Hepatocyte (in vitro differentiated cells): ENCODE data around the gene LDB3. TPM values are rescaled to one million over a fixed set of nuclear protein-coding genes. Genes with fewer than 3 reads are reported as not detected.

Source experiments
- DNase-seq: peaks from one replicate; pipeline ENCODE4 v3.0.0-alpha.2; 2016; ENCODE audit warnings: low spot score
- H2AFZ ChIP-seq: fragments of 200-600 bp; sonication (generic); 2 replicates; pipeline ENCODE4 v1.6.0; 2016; ENCODE audit warnings: antibody characterized with exemption, mild to moderate bottlenecking
- H3K27ac ChIP-seq: fragments of 200-600 bp; sonication (generic); 2 replicates; pipeline ENCODE4 v1.5.1; 2016; ENCODE audit warnings: mild to moderate bottlenecking
- H3K27me3 ChIP-seq: fragments of 200-600 bp; sonication (generic); 2 replicates; pipeline ENCODE4 v1.6.1; 2016
- H3K36me3 ChIP-seq: fragments of 200-600 bp; sonication (generic); replicated peaks from 2 replicates; pipeline ENCODE4 v1.5.1; 2016; ENCODE audit warnings: low read depth; ENCODE audit not compliant: insufficient read depth
- H3K4me1 ChIP-seq: fragments of 200-600 bp; sonication (generic); 2 replicates; pipeline ENCODE4 v1.5.1; 2016; ENCODE audit warnings: mild to moderate bottlenecking, moderate library complexity; ENCODE audit not compliant: insufficient read depth
- H3K4me2 ChIP-seq: fragments of 200-600 bp; sonication (generic); 2 replicates; pipeline ENCODE4 v1.6.0; 2016
- H3K4me3 ChIP-seq: fragments of 200-600 bp; sonication (generic); 2 replicates; pipeline ENCODE4 v1.5.1; 2016; ENCODE audit warnings: mild to moderate bottlenecking
- H3K79me2 ChIP-seq: fragments of 200-600 bp; sonication (generic); 2 replicates; pipeline ENCODE4 v1.6.0; 2017; ENCODE audit warnings: mild to moderate bottlenecking
- H3K9me2 ChIP-seq: fragments of 200-600 bp; sonication (generic); replicated peaks from 2 replicates; pipeline ENCODE4 v1.6.0; 2017; ENCODE audit warnings: mild to moderate bottlenecking; ENCODE audit not compliant: insufficient read depth
- H3K9me3 ChIP-seq: fragments of 200-600 bp; sonication (generic); 2 replicates; pipeline ENCODE4 v1.5.1; 2016; ENCODE audit warnings: low read depth, mild to moderate bottlenecking
- H4K20me1 ChIP-seq: fragments of 200-600 bp; sonication (generic); 2 replicates; pipeline ENCODE4 v1.6.0; 2016; ENCODE audit warnings: mild to moderate bottlenecking; ENCODE audit not compliant: insufficient read depth, poor library complexity, severe bottlenecking
- EZH2 ChIP-seq: fragments of 200-600 bp; sonication (generic); IDR thresholded peaks from 2 replicates; pipeline ENCODE4 v1.6.1; 2016; ENCODE audit warnings: antibody characterized with exemption, mild to moderate bottlenecking, borderline replicate concordance
- EZH2phosphoT487 ChIP-seq: fragments of 200-600 bp; sonication (generic); IDR thresholded peaks from one replicate; pipeline ENCODE4 v1.6.1; 2018; ENCODE audit warnings: antibody characterized with exemption, mild to moderate bottlenecking, low read depth, moderate library complexity; ENCODE audit not compliant: unreplicated experiment, severe bottlenecking
- WGBS: methylation state at CpG from one replicate; pipeline ENCODE4 v1.1.6; 2016; ENCODE audit warnings: low lambda C conversion rate; ENCODE audit errors: missing lambda C conversion rate; 5-methylcytosine and 5-hydroxymethylcytosine counted together
- polyA plus RNA-seq: library from polyadenylated mRNA; unstranded; fragments of >200 nt; fragmentation: Nextera tagmentation; extraction: Ambion mirVana; gene quantifications from 2 replicates; pipeline ENCODE4 v1.2.1, GENCODE V29; 2016
- total RNA-seq: library from RNA; depleted of rRNA; stranded (reverse); fragments of >200 nt; gene quantifications from 2 replicates; pipeline ENCODE4 v1.2.3, GENCODE V29; 2014
- TF ChIP-seq, protein P1 (sequence below): fragments of 200-600 bp; sonication (generic); IDR thresholded peaks from 2 replicates; pipeline ENCODE4 v1.5.1; 2016; ENCODE audit warnings: antibody characterized with exemption, mild to moderate bottlenecking; ENCODE audit not compliant: poor library complexity

LDB3 gene
- total and polyA plus RNA-seq, 2 experiments from 2014 or later: 0.31 TPM; not detected in 1

DNA sequence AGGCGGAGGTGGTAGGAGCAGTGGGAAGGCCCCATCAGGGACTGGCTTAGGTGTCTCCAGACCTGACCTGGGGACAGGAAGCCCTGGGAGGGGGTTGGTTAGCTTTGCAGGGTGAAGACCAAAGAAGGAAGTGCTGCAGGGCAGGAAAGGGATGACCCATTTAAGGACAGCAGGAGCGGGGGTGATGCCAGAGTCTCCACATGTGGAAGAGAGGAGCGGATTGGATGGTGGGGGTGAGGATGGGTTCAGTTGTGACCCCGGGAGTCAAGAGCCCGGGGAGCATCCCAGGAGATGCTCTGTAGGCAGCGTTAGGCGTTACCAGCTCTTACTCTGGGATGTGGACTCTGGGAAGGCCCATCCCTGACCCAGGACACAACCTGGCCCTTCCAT lies 3.1 kb upstream of the LDB3 start:
- Histone ChIP-seq H3K9me2 (no peaks in the 10 kb centered on the region), H3K4me2 (no peak overlapping the region), H2AFZ (no peak overlapping the region), H3K4me3 (no peak overlapping the region), H3K27me3 (no peaks in the 10 kb centered on the region), H3K36me3 (no peaks in the 10 kb centered on the region), H3K9me3 (no peaks in the 10 kb centered on the region), H3K79me2 (no peaks in the 10 kb centered on the region), H3K27ac (no peak overlapping the region), H3K4me1 (peaks cover 6% of the 10 kb centered on the region), H4K20me1 (no peaks in the 10 kb centered on the region)
- WGBS: 95% methylated on average over 7 of the region's 7 CpGs
- DNase-seq: no peak
- TF ChIP-seq EZH2: no peak

DNA sequence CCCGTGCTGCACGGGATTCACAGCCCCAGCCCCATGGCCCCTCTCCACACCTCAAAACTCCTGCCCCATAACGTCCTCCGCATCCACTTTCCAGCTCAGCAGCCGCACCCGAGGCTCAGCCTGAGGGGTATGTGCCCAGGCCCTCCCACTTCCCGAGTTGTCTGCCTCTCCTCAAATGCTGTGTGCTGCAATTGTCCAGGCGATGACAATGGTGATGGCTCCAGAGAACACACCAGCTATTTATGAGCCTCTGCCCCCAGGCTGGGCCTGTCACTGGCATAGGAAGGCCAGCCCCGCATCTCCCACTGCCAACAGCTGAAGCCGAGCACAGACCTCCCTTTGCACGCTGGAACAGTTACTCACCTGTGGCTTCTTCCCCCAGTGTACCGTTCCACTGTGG lies 2.4 kb upstream of the LDB3 start:
- TF ChIP-seq EZH2 (no peak), EZH2phosphoT487 (no peak)
- TF ChIP-seq, protein P1, sequence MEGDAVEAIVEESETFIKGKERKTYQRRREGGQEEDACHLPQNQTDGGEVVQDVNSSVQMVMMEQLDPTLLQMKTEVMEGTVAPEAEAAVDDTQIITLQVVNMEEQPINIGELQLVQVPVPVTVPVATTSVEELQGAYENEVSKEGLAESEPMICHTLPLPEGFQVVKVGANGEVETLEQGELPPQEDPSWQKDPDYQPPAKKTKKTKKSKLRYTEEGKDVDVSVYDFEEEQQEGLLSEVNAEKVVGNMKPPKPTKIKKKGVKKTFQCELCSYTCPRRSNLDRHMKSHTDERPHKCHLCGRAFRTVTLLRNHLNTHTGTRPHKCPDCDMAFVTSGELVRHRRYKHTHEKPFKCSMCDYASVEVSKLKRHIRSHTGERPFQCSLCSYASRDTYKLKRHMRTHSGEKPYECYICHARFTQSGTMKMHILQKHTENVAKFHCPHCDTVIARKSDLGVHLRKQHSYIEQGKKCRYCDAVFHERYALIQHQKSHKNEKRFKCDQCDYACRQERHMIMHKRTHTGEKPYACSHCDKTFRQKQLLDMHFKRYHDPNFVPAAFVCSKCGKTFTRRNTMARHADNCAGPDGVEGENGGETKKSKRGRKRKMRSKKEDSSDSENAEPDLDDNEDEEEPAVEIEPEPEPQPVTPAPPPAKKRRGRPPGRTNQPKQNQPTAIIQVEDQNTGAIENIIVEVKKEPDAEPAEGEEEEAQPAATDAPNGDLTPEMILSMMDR: no peak
- H3K9me2 ChIP-seq: no peaks in the 10 kb centered on the region
- H3K4me3 ChIP-seq: no peak overlapping the region
- H3K36me3 ChIP-seq: no peaks in the 10 kb centered on the region
- H2AFZ ChIP-seq: no peak overlapping the region
- WGBS: 72% methylated on average over 12 of the region's 12 CpGs
- H3K9me3 ChIP-seq: no peaks in the 10 kb centered on the region
- DNase-seq: no peak
- H3K4me2 ChIP-seq: no peak overlapping the region
- H4K20me1 ChIP-seq: no peaks in the 10 kb centered on the region
- H3K27ac ChIP-seq: no peak overlapping the region
- peaks cover 6% of the 10 kb centered on the region for H3K4me1 ChIP-seq
- no peaks in the 10 kb centered on the region for H3K27me3 ChIP-seq
- no peaks in the 10 kb centered on the region for H3K79me2 ChIP-seq

DNA sequence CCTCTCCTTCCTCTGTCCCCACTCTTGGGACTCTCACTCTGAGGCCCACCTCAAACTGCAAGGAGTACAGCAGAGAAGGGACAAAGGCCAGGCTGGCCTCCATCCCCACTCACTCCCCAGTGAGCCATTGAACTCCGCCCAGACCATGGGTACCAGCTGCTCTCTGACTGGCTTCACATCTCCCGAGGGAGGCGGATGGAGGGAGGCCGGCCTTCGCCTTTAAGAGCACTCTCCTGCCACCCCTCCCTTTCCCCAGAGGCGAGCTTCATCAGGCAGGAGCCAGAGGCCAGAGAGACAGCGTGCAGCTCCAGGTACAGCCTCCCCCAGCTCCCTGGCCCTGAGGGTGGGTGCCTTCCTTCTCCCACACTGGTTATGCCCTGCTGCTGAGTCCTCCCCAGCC lies 1.8 kb upstream of the LDB3 start:
- no peaks in the 10 kb centered on the region for H3K79me2 ChIP-seq
- no peak overlapping the region for H2AFZ ChIP-seq
- H4K20me1 ChIP-seq: no peaks in the 10 kb centered on the region
- WGBS: 88% methylated on average over 7 of the region's 7 CpGs
- no peak overlapping the region for H3K27ac ChIP-seq
- peaks cover 10% of the 10 kb centered on the region for H3K4me1 ChIP-seq
- no peak for DNase-seq
- no peak overlapping the region for H3K4me2 ChIP-seq
- no peaks in the 10 kb centered on the region for H3K27me3 ChIP-seq
- H3K9me3 ChIP-seq: no peaks in the 10 kb centered on the region
- H3K9me2 ChIP-seq: no peaks in the 10 kb centered on the region
- H3K36me3 ChIP-seq: no peaks in the 10 kb centered on the region
- TF ChIP-seq EZH2 (no peak), EZH2phosphoT487 (no peak)
- TF ChIP-seq, protein P1: no peak
- H3K4me3 ChIP-seq: no peak overlapping the region

DNA sequence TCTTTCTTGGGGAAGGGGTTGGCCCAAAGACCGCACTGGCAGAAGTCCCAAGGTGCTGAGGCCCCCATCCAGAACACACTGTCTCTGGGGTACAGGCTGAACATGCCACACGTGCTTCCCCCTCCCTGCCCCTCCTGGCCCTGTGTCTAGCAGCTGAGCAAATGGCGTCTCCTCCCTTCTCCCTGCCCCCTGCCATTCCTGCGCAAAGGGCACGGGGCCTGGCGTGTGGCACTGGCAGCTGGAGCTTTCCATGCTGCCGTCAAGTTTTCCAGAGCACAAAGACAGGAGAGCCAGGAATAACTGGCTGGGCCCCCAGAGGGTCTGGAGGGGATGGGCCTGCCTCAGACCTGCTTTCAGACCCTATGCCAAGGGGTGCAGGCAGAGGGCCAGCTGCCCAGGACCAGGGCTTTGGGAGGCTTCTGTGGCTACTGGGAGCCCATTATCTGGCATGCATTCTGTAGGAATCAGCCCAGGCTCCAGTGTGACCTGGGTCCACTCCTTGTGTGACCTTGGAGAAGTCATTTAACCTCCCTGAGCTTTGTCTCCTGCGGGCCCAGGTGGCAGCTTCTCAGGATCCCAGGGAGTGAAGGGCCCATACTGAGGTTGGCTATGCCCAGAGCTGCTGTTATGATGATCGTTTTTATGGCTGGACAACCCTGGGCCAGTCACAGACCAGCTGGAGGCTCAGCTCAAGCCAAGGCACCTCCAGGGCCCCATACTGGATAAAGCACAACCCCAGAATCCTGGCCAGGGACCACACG lies 710 bp upstream of the LDB3 start:
- Histone ChIP-seq H3K27ac (no peak overlapping the region), H3K27me3 (no peaks in the 10 kb centered on the region), H3K4me2 (no peak overlapping the region), H3K4me1 (peaks cover 19% of the 10 kb centered on the region), H3K9me3 (no peaks in the 10 kb centered on the region), H2AFZ (no peak overlapping the region), H3K9me2 (no peaks in the 10 kb centered on the region), H4K20me1 (no peaks in the 10 kb centered on the region), H3K79me2 (no peaks in the 10 kb centered on the region), H3K4me3 (no peak overlapping the region), H3K36me3 (no peaks in the 10 kb centered on the region)
- TF ChIP-seq EZH2 (no peak), EZH2phosphoT487 (no peak)
- TF ChIP-seq, protein P1: no peak
- 74% methylated on average over 10 of the region's 10 CpGs for WGBS
- no peak for DNase-seq
